Measurements from ENCODE around the gene MRM3. TPM values are rescaled to one million over a fixed set of nuclear protein-coding genes. Genes with fewer than 3 reads are reported as not detected.

MRM3 gene
- total and polyA plus RNA-seq, 2 of the 4 experiments (the other 2 are of a cell fraction), result 9.0 to 15.2 TPM

GRCh38 chr17:795276-795675, 13.1 kb downstream of the MRM3 start (continued):
- TF ChIP-seq CTCF (conservative IDR thresholded peaks at IDR 0.05; ENCODE audit: low read depth, low read length) (no peak), RAD21 (IDR thresholded peaks at IDR 0.05; ENCODE audit: low read length) (no peak), CEBPB (IDR thresholded peaks at IDR 0.05; ENCODE audit: low read depth, low read length) (no peak), FOS (IDR thresholded peaks at IDR 0.05; ENCODE audit: low read depth, low read length) (no peak), POLR2A (IDR thresholded peaks at IDR 0.05; ENCODE audit: low read depth, low read length) (no peak)

All from IMR-90 (cell line).